ENCODE results near the gene PDPN.
"Not testable (repeated sequence)": the region's sequence is repeated elsewhere in the genome, so short reads cannot be mapped to it uniquely, and the experiment has no call there.

Gene PDPN

GRCh38 chr1:13570435-13570834 lies 13.2 kb upstream of the PDPN start:
- POLR2A ChIA-PET; H3K27ac ChIP-seq (ENCODE audit: extremely low read depth, low read depth, low read length); H3K4me1 ChIP-seq (ENCODE audit: control insufficient read depth, insufficient read depth, low read length); H3K4me3 ChIP-seq (ENCODE audit: low read depth, low read length); H3K9me3 ChIP-seq (ENCODE audit: control insufficient read depth, insufficient read depth, low read depth, low read length); H3K36me3 ChIP-seq (ENCODE audit: control insufficient read depth in 2 of 2, insufficient read depth in 1 of 2, low read length in 2 of 2): not testable (repeated sequence)
- CTCF ChIA-PET: interaction anchor here (0.6 to 2.0 kb wide), 10 partner anchors 8 to 160 kb away, joined by 3 to 11 read pairs (median 3); no protein-coding TSS in a partner anchor

- CTCF ChIA-PET: interaction anchor here (0.6 to 2.0 kb wide), 11 partner anchors 8 to 159 kb away, joined by 3 to 11 read pairs (median 3); no protein-coding TSS in a partner anchor
Measured at GRCh38 chr1:13570924-13571323, 12.7 kb upstream of the PDPN start.

GRCh38 chr1:13573586-13573985 lies 10.0 kb upstream of the PDPN start:
- Histone ChIP-seq H3K4me1 (ENCODE audit: control insufficient read depth, insufficient read depth, low read length) (no peaks in the 10 kb centered on the region), H3K9me3 (ENCODE audit: control insufficient read depth, insufficient read depth, low read depth, low read length) (no peaks in the 10 kb centered on the region), H3K27ac (ENCODE audit: extremely low read depth, low read depth, low read length) (no peak overlapping the region), H3K4me3 (ENCODE audit: low read depth, low read length) (no peak overlapping the region), H3K36me3 (ENCODE audit: control insufficient read depth in 2 of 2, insufficient read depth in 1 of 2, low read length in 2 of 2) (no peaks in the 10 kb centered on the region)
- ChIA-PET CTCF (no interaction called here), POLR2A (no interaction called here)
- no peak for TF ChIP-seq SETDB1 (IDR thresholded peaks at IDR 0.05; ENCODE audit: insufficient read length, low read length)
- TF ChIP-seq ZNF513 (tag by site-specific recombination; IDR thresholded peaks at IDR 0.05): no peak
- TF ChIP-seq ZNF26 (tag by site-specific recombination; IDR thresholded peaks at IDR 0.05): no peak
- no peak for TF ChIP-seq ZNF843 (tag by site-specific recombination; IDR thresholded peaks at IDR 0.05)
- no peak for TF ChIP-seq KLF7 (tag by site-specific recombination; IDR thresholded peaks at IDR 0.05; ENCODE audit: borderline replicate concordance)
- TF ChIP-seq ZFP69B (tag by site-specific recombination; IDR thresholded peaks at IDR 0.05): no peak
- no peak for TF ChIP-seq ZNF148 (tag by site-specific recombination; IDR thresholded peaks at IDR 0.05; ENCODE audit: borderline replicate concordance)
- no peak for TF ChIP-seq ZNF302 (tag by site-specific recombination; IDR thresholded peaks at IDR 0.05; ENCODE audit: low read depth)
- TF ChIP-seq ZNF398 (tag by site-specific recombination; IDR thresholded peaks at IDR 0.05): no peak

More at GRCh38 chr1:13570924-13571323, 12.7 kb upstream of the PDPN start:
- Histone ChIP-seq H3K27ac (ENCODE audit: extremely low read depth, low read depth, low read length) (no peak overlapping the region), H3K4me1 (ENCODE audit: control insufficient read depth, insufficient read depth, low read length) (no peaks in the 10 kb centered on the region), H3K4me3 (ENCODE audit: low read depth, low read length) (no peak overlapping the region), H3K9me3 (ENCODE audit: control insufficient read depth, insufficient read depth, low read depth, low read length) (no peaks in the 10 kb centered on the region), H3K36me3 (ENCODE audit: control insufficient read depth in 2 of 2, insufficient read depth in 1 of 2, low read length in 2 of 2) (no peaks in the 10 kb centered on the region)
- POLR2A ChIA-PET: no interaction called here
- TF ChIP-seq ZNF341 (tag by site-specific recombination; IDR thresholded peaks at IDR 0.05; ENCODE audit: low read depth) (no peak), ZIC2 (tag by site-specific recombination; IDR thresholded peaks at IDR 0.05) (no peak), ZNF266 (tag by site-specific recombination; IDR thresholded peaks at IDR 0.05; ENCODE audit: low read depth) (no peak), ZNF768 (tag by site-specific recombination; IDR thresholded peaks at IDR 0.05) (no peak), ZNF692 (tag by site-specific recombination; IDR thresholded peaks at IDR 0.05) (no peak), ZBTB49 (tag by site-specific recombination; IDR thresholded peaks at IDR 0.05; ENCODE audit: low read depth) (no peak), GFI1B (tag by site-specific recombination; IDR thresholded peaks at IDR 0.05) (no peak), SETDB1 (IDR thresholded peaks at IDR 0.05; ENCODE audit: insufficient read length, low read length) (no peak)

Measured in HEK293 (cell line).